Measurements from ENCODE around the gene GABRG3.

Gene GABRG3

GRCh38 chr15:27258287-27258686 lies 287.3 kb downstream of the GABRG3 start:
- Histone ChIP-seq H3K4me2 (no peak overlapping the region), H3K27ac (no peak overlapping the region), H3K36me3 (ENCODE audit: insufficient read depth) (no peaks in the 10 kb centered on the region), H3K9ac (no peak overlapping the region), H3K27me3 (ENCODE audit: insufficient read depth, low read depth) (no peaks in the 10 kb centered on the region), H3K4me1 (ENCODE audit: low read depth, poor library complexity, severe bottlenecking) (no peaks in the 10 kb centered on the region), H3K4me3 (IDR thresholded peaks at IDR 0.05; ENCODE audit: insufficient read depth, low read depth, low read length) (no peak overlapping the region), H3K79me2 (ENCODE audit: insufficient read depth, low read depth) (no peaks in the 10 kb centered on the region), H2AFZ (ENCODE audit: low read depth) (no peak overlapping the region), H4K20me1 (ENCODE audit: insufficient read depth) (no peaks in the 10 kb centered on the region)
- no peak for TF ChIP-seq CTCF (conservative IDR thresholded peaks at IDR 0.05; ENCODE audit: low read depth, low read length)

DNA sequence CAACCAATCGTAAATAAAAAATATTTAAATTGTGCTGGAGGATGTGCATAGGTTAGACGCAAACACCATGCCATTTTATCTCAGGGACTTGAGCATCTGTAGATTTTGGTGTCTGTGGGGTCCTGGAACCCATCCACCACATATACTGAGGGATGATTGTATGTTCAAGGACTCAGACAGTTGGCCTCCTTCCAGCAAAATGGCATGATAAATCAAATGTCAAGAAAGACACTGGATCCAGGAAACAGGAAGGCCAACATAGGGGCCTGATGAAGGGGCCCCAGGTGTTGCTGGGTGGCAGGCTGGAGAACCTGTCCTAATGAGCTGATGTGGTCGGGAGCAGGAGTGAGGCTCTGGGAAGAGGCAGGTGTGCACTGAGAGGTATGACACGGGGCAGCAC lies 289.5 kb downstream of the GABRG3 start:
- H3K4me2 ChIP-seq = no peak overlapping the region
- no peaks in the 10 kb centered on the region for H3K4me1 ChIP-seq (ENCODE audit: low read depth, poor library complexity, severe bottlenecking)
- H3K9ac ChIP-seq = no peak overlapping the region
- no peaks in the 10 kb centered on the region for H3K36me3 ChIP-seq (ENCODE audit: insufficient read depth)
- H2AFZ ChIP-seq (ENCODE audit: low read depth) = no peak overlapping the region
- no peaks in the 10 kb centered on the region for H3K27me3 ChIP-seq (ENCODE audit: insufficient read depth, low read depth)
- TF ChIP-seq CTCF (conservative IDR thresholded peaks at IDR 0.05; ENCODE audit: low read depth, low read length) = no peak
- no peak overlapping the region for H3K27ac ChIP-seq
- no peaks in the 10 kb centered on the region for H3K79me2 ChIP-seq (ENCODE audit: insufficient read depth, low read depth)
- H3K4me3 ChIP-seq (IDR thresholded peaks at IDR 0.05; ENCODE audit: insufficient read depth, low read depth, low read length) = no peak overlapping the region
- H4K20me1 ChIP-seq (ENCODE audit: insufficient read depth) = no peaks in the 10 kb centered on the region

GRCh38 chr15:27268923-27269322 lies 297.9 kb downstream of the GABRG3 start:
- TF ChIP-seq CTCF (conservative IDR thresholded peaks at IDR 0.05; ENCODE audit: low read depth, low read length) = no peak

DNA sequence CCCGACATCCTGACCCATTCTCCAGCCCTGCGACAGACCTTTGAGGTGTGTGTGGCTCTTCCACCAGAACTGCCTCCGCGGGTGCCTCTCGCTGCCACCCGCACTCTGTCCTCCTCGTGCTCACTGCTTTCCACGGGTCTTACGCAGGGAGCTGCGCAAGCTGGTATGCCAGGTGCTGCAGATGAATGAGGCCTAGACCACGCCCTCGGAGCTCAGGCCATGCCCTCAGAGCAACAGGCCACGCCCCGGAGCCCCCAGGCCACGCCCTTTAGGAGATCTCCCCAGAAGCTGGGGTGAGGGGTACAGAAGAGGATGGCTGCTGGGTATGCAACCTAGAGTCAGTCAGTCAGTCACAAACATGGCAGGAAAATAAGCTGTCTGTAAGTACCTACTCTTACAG lies 300.3 kb downstream of the GABRG3 start:
- Histone ChIP-seq H3K27me3 (ENCODE audit: insufficient read depth, low read depth) (no peaks in the 10 kb centered on the region), H3K79me2 (ENCODE audit: insufficient read depth, low read depth) (no peaks in the 10 kb centered on the region), H3K9ac (no peak overlapping the region), H3K4me1 (ENCODE audit: low read depth, poor library complexity, severe bottlenecking) (no peaks in the 10 kb centered on the region), H2AFZ (ENCODE audit: low read depth) (no peak overlapping the region), H3K4me2 (no peak overlapping the region), H3K4me3 (IDR thresholded peaks at IDR 0.05; ENCODE audit: insufficient read depth, low read depth, low read length) (no peak overlapping the region), H3K27ac (no peak overlapping the region), H4K20me1 (ENCODE audit: insufficient read depth) (no peaks in the 10 kb centered on the region), H3K36me3 (ENCODE audit: insufficient read depth) (no peaks in the 10 kb centered on the region)
- no peak for TF ChIP-seq CTCF (conservative IDR thresholded peaks at IDR 0.05; ENCODE audit: low read depth, low read length)

More at GRCh38 chr15:27268923-27269322, 297.9 kb downstream of the GABRG3 start:
- Histone ChIP-seq H3K4me1 (ENCODE audit: low read depth, poor library complexity, severe bottlenecking) (no peaks in the 10 kb centered on the region), H3K27me3 (ENCODE audit: insufficient read depth, low read depth) (no peaks in the 10 kb centered on the region), H3K4me3 (IDR thresholded peaks at IDR 0.05; ENCODE audit: insufficient read depth, low read depth, low read length) (no peak overlapping the region), H3K79me2 (ENCODE audit: insufficient read depth, low read depth) (no peaks in the 10 kb centered on the region), H3K36me3 (ENCODE audit: insufficient read depth) (no peaks in the 10 kb centered on the region), H3K9ac (no peak overlapping the region), H3K27ac (no peak overlapping the region), H3K4me2 (no peak overlapping the region), H2AFZ (ENCODE audit: low read depth) (no peak overlapping the region), H4K20me1 (ENCODE audit: insufficient read depth) (no peaks in the 10 kb centered on the region)

Data from KMS-11 (cell line).